Ovary (tissue), 9 donors: ENCODE data around the gene PLXNA4. TPM values are rescaled to one million over a fixed set of nuclear protein-coding genes. Genes with fewer than 3 reads are reported as not detected.

Source experiments
- DNase-seq, 5 donors: peaks; one replicate each; pipeline ENCODE4 v3.0.0-alpha.2; 2019 to 2020
- H3K27ac ChIP-seq, 2 donors: fragments of 200-600 bp; one replicate each; pipeline versions ENCODE4 v1.5.1 to v1.8.0; 2019 to 2022
- H3K27me3 ChIP-seq: fragments of 200-600 bp; one replicate; pipeline ENCODE4 v1.8.0; 2022
- H3K36me3 ChIP-seq: fragments of 200-600 bp; sonication (generic); one replicate; pipeline ENCODE4 v1.5.1; 2019
- H3K4me1 ChIP-seq: one replicate; pipeline ENCODE4 v1.8.1; 2013; ENCODE audit warnings: mild to moderate bottlenecking, moderate library complexity; ENCODE audit not compliant: insufficient read depth
- H3K4me3 ChIP-seq: fragments of 200-600 bp; sonication (generic); one replicate; pipeline ENCODE4 v1.5.1; 2017
- H3K9me3 ChIP-seq, 2 donors: fragments of 200-600 bp in 1 of 2; sonication (generic) in 1 of 2; one replicate each; pipeline versions ENCODE4 v1.5.1 to v1.8.1; 2013 to 2019; ENCODE audit warnings: mild to moderate bottlenecking in 1 of 2, moderate library complexity in 1 of 2
- CTCF ChIP-seq, 3 donors: fragments of 450-650 bp in 2 of 3; fragments of 200-600 bp in 1 of 3; IDR thresholded peaks; one replicate each; pipeline versions ENCODE4 v1.5.1 to v1.8.0; 2016 to 2022; ENCODE audit warnings: antibody characterized with exemption in 3 of 3, mild to moderate bottlenecking in 1 of 3
- EP300 ChIP-seq: sonication (generic); formaldehyde crosslinking; IDR thresholded peaks from one replicate; pipeline ENCODE4 v1.6.1; 2017; ENCODE audit warnings: antibody characterized with exemption
- POLR2A ChIP-seq: fragments of 450-650 bp; IDR thresholded peaks from one replicate; pipeline ENCODE4 v1.6.1; 2017; ENCODE audit warnings: antibody characterized with exemption, mild to moderate bottlenecking, moderate library complexity
- WGBS, 3 donors: extraction: QIAGEN DNeasy Blood & Tissue Kit in 1 of 3; methylation state at CpG; one replicate each; pipeline versions ENCODE4 v1.1.5 to v1.1.7; 2013 to 2017; 5-methylcytosine and 5-hydroxymethylcytosine counted together
- intact Hi-C, 4 donors: fragments of 100-400 bp; cut with DNase I; formaldehyde crosslinking; loops; one replicate each; pipeline versions ENCODE4 v1.11.0 to v1.15.1; 2022 to 2023
- polyA plus RNA-seq, 2 donors: library from polyadenylated mRNA; stranded (reverse); fragments of 200-250 nt in 1 of 2; fragments of 350-450 nt in 1 of 2; fragmentation: Illumina TruSeq in 1 of 2; extraction: RNeasy Lipid Tissue Mini Kit (QIAGEN cat#74804) in 1 of 2; gene quantifications; one replicate each; pipeline ENCODE4 v1.2.3, GENCODE V29; 2013 to 2014
- total RNA-seq, 7 donors: library from RNA; depleted of rRNA in 2 of 7; stranded (reverse); fragments of >200 nt in 2 of 7; fragmentation: NEBNext Ultra II Directional in 3 of 7; extraction: Animal tissue kit (Norgen Biotek cat#: 25700) in 3 of 7; gene quantifications; one replicate each; pipeline versions ENCODE4 v1.1.0 to v1.2.4, GENCODE V29; 2016 to 2023
- donor health status: DM: no; HTN: no; CAD: no; lungs with moderate emphysema.
- donor health status: DM: no; HTN: no; CAD: no.
- donor health status: Bipolar disorder and iron deficiency.
- donor health status: DM: yes; HTN: yes; CAD: no.
- donor health status: DM: no; HTN: no; CAD: no.
- donor health status: DM: yes; HTN: yes; CAD: no.

Gene PLXNA4
- total and polyA plus RNA-seq, 9 donors: 5.1 to 39.9 (median 11.4) TPM

DNA sequence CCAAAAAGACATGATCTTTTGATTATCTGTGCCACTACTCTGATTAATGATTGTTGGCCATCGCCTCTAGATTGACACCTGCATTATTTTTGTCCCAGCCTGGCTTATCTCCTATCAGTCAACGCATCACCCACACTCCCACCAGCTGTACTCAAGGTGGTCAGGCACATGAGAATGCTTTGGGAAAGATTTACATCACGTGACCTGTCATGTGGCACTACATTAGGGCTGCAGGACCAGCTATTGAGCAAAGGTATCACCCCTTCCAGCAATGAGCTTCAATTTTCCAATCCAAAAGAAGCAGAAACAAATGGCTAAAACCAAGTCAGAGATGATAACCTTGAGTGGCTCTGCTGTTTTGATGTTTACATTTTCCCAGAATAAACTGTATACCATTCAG is 204.3 kb downstream of the PLXNA4 start:
- Histone ChIP-seq H3K4me3 (no peak overlapping the region), H3K36me3 (no peaks in the 10 kb centered on the region), H3K9me3 (no peaks in the 10 kb centered on the region), H3K27ac (no peak overlapping the region), H3K4me1 (peaks cover 17% of the 10 kb centered on the region), H3K27me3 (no peaks in the 10 kb centered on the region)
- TF ChIP-seq EP300 (no peak), POLR2A (no peak)
- intact Hi-C loops: no loop called here
- DNase-seq: no peak
- WGBS, 3 donors: 88 to 96% (median 93%) methylated on average over 3 of the region's 3 CpGs

DNA sequence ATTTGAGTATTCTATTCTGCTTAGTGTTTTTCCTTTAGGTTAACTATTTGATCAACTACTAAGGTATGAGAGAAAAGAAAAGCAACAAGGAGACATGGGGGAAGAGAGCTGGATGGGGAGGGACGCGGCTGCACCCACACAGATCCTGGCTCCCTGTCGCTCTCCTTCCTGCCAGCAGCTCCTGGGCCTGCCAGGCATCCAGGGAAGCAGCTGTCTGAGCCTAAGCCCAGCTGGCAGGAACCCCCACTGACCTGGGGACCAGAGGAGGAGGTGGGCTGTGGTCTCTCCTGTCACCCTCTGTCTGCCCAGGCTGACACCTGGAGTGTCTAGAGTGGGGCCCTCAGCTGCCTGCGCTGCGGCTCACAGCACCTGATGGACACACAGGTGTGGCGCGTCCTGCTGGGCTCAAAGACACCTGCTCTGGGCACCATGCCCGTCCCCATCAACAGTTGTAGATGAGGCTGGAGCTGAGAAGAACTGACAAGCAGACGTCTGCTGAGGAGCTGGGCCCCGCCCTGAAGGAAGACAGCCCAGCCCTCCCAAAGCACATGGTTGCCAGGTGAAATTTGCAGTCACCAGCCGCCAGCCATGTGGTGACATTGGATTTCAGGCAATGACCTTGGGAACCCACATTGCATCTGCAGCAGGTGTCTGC is 207.9 kb downstream of the PLXNA4 start:
- H3K4me3 ChIP-seq: no peak overlapping the region
- no peaks in the 10 kb centered on the region for H3K36me3 ChIP-seq
- 90 to 94% (median 93%) methylated on average over 8 to 11 of the region's 11 CpGs for WGBS, 3 donors
- H3K27me3 ChIP-seq: no peaks in the 10 kb centered on the region
- no peak overlapping the region for H3K27ac ChIP-seq
- intact Hi-C loops: no loop called here
- no peaks in the 10 kb centered on the region for H3K4me1 ChIP-seq
- TF ChIP-seq POLR2A (no peak), EP300 (no peak), CTCF (IDR thresholded peaks at IDR 0.05) (no peak)
- H3K9me3 ChIP-seq: no peaks in the 10 kb centered on the region
- DNase-seq: no peak

DNA sequence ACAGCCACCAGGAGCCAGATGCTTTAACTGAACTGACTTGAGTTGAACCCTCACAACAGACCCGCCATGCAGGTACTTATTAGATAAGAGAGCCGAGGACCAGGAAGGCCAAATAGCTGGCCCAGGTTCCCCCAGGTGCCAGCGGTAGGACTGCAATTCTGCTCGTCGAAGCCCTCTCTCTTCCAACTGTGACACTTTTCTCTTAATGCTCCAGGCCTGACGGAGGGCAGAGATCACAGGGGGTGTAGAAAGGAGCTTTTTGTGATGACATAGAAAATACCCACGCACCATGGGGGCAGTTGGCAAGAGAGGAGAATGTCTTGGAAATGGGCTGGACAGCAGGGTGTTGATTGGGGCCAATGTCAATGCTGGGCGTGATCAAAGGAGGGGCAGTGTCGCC is 208.5 kb downstream of the PLXNA4 start:
- Histone ChIP-seq H3K9me3 (no peaks in the 10 kb centered on the region), H3K27ac (no peak overlapping the region), H3K4me1 (no peaks in the 10 kb centered on the region), H3K27me3 (no peaks in the 10 kb centered on the region), H3K36me3 (no peaks in the 10 kb centered on the region), H3K4me3 (no peak overlapping the region)
- 94 to 95% (median 95%) methylated on average over 9 of the region's 9 CpGs for WGBS, 3 donors
- no peak for TF ChIP-seq EP300
- no peak for TF ChIP-seq CTCF (IDR thresholded peaks at IDR 0.05)
- no peak for TF ChIP-seq POLR2A
- intact Hi-C loops: no loop called here
- no peak for DNase-seq

GRCh38 chr7:132367004-132367403 is 209.3 kb downstream of the PLXNA4 start:
- H3K4me3 ChIP-seq: no peak overlapping the region
- no peaks in the 10 kb centered on the region for H3K4me1 ChIP-seq
- H3K36me3 ChIP-seq: no peaks in the 10 kb centered on the region
- no peaks in the 10 kb centered on the region for H3K27me3 ChIP-seq
- DNase-seq: no peak
- no peaks in the 10 kb centered on the region for H3K9me3 ChIP-seq
- H3K27ac ChIP-seq: no peak overlapping the region
- 90 to 100% (median 100%) methylated on average over 1 of the region's 1 CpG for WGBS, 3 donors
- TF ChIP-seq CTCF (IDR thresholded peaks at IDR 0.05): no peak
- TF ChIP-seq EP300: no peak
- TF ChIP-seq POLR2A: no peak
- intact Hi-C loops: no loop called here

DNA sequence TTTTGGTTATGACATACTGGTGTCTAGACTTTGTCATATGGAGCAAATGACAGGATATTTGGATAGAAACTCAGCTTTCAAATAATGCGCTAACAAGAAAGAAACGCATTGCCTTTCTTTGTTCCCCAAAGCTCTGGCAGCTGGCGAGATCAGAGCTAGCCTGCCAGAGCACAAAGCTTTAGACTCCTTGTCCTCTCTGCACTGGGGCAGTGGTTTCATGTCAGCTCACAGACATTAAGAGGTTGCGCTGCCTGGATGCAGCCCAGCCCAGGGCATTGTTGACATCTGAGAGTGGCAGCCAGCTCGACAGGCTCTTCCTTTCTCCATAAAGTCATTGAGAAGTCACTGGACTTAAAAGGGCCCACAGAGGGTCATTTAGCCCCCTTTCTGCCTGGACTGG is 212.0 kb downstream of the PLXNA4 start:
- WGBS, 3 donors: 91 to 94% (median 92%) methylated on average over 5 of the region's 5 CpGs
- Histone ChIP-seq H3K27ac (no peak overlapping the region), H3K4me3 (no peak overlapping the region), H3K9me3 (no peaks in the 10 kb centered on the region), H3K36me3 (no peaks in the 10 kb centered on the region), H3K4me1 (no peaks in the 10 kb centered on the region), H3K27me3 (no peaks in the 10 kb centered on the region)
- TF ChIP-seq EP300 (no peak), CTCF (IDR thresholded peaks at IDR 0.05) (no peak), POLR2A (no peak)
- no peak for DNase-seq
- intact Hi-C loops: no loop called here
